ENCODE measurements around the gene MINAR1.

GRCh38 chr15:79451361-79451999 is 19.3 kb downstream of the MINAR1 start:
- no peak for TF ChIP-seq MAX (IDR thresholded peaks at IDR 0.05)
- no peak for TF ChIP-seq TAF1 (IDR thresholded peaks at IDR 0.05; ENCODE audit: low read depth)
- no peak for TF ChIP-seq FOXM1 (IDR thresholded peaks at IDR 0.05; ENCODE audit: borderline replicate concordance, low read depth)
- no peak for TF ChIP-seq CREB1 (IDR thresholded peaks at IDR 0.05; ENCODE audit: low read depth)

All from Ishikawa (cell line).